Mesendoderm (in vitro differentiated cells): ENCODE results near the gene HEBP1.

Experiments
- DNase-seq: peaks from one replicate; pipeline ENCODE4 v3.0.0; 2013
- H2AK5ac ChIP-seq: 2 replicates; pipeline ENCODE4 v1.6.1; 2013; ENCODE audit warnings: low read length, inconsistent platforms
- H2BK120ac ChIP-seq: 2 replicates; pipeline ENCODE4 v1.6.1; 2013; ENCODE audit warnings: low read depth, mild to moderate bottlenecking, low read length, moderate library complexity, mixed read lengths
- H2BK15ac ChIP-seq: replicated peaks from 2 replicates; pipeline ENCODE4 v1.6.1; 2013; ENCODE audit warnings: low read depth, mild to moderate bottlenecking, moderate library complexity
- H2BK5ac ChIP-seq: 2 replicates; pipeline ENCODE4 v1.6.1; 2013; ENCODE audit warnings: low read length, inconsistent platforms
- H3K18ac ChIP-seq: 2 replicates; pipeline ENCODE4 v1.6.1; 2013; ENCODE audit warnings: mild to moderate bottlenecking, low read length, mixed read lengths
- H3K23ac ChIP-seq: one replicate; pipeline ENCODE4 v1.6.1; 2013; ENCODE audit warnings: low read length
- H3K27ac ChIP-seq: 2 replicates; pipeline ENCODE4 v1.5.1; 2013; ENCODE audit warnings: low read depth, mild to moderate bottlenecking, inconsistent platforms, low read length, moderate library complexity
- H3K27me3 ChIP-seq: 2 replicates; pipeline ENCODE4 v1.6.1; 2013; ENCODE audit warnings: low read length, control low read depth, mild to moderate bottlenecking, inconsistent platforms; ENCODE audit not compliant: insufficient read depth, poor library complexity
- H3K36me3 ChIP-seq: 2 replicates; pipeline ENCODE4 v1.6.1; 2013; ENCODE audit warnings: low read length, inconsistent platforms; ENCODE audit not compliant: control insufficient read depth, insufficient read depth
- H3K4ac ChIP-seq: one replicate; pipeline ENCODE4 v1.6.1; 2013; ENCODE audit warnings: low read depth, mild to moderate bottlenecking, low read length, moderate library complexity
- H3K4me1 ChIP-seq: 2 replicates; pipeline ENCODE4 v1.6.1; 2013; ENCODE audit warnings: low read depth, low read length, inconsistent platforms; ENCODE audit not compliant: control insufficient read depth
- H3K4me2 ChIP-seq: 2 replicates; pipeline ENCODE4 v1.6.1; 2013; ENCODE audit warnings: low read length
- H3K4me3 ChIP-seq: 2 replicates; pipeline ENCODE4 v1.5.1; 2013; ENCODE audit warnings: mild to moderate bottlenecking, low read length
- H3K56ac ChIP-seq: one replicate; pipeline ENCODE4 v1.6.1; 2013; ENCODE audit warnings: low read length
- H3K79me1 ChIP-seq: 2 replicates; pipeline ENCODE4 v1.6.1; 2013; ENCODE audit warnings: low read length, inconsistent platforms
- H3K79me2 ChIP-seq: 2 replicates; pipeline ENCODE4 v1.6.1; 2013; ENCODE audit warnings: mild to moderate bottlenecking, low read length; ENCODE audit not compliant: control insufficient read depth, insufficient read depth
- H3K9ac ChIP-seq: 2 replicates; pipeline ENCODE4 v1.6.1; 2013; ENCODE audit warnings: low read length, inconsistent platforms
- H4K5ac ChIP-seq: one replicate; pipeline ENCODE4 v1.6.1; 2013; ENCODE audit warnings: low read length
- H4K8ac ChIP-seq: one replicate; pipeline ENCODE4 v1.6.1; 2013; ENCODE audit warnings: low read depth, mild to moderate bottlenecking, control low read depth, low read length, moderate library complexity
- WGBS: extraction: QIAGEN DNeasy Blood & Tissue Kit; methylation state at CpG from one replicate; pipeline ENCODE4 v1.1.7; 2013; ENCODE audit warnings: low lambda C conversion rate, missing lambda C conversion rate; ENCODE audit not compliant: insufficient coverage; ENCODE audit errors: extremely low coverage; 5-methylcytosine and 5-hydroxymethylcytosine counted together

The HEBP1 gene

GRCh38 chr12:13005649-13006048 is 5.6 kb upstream of the HEBP1 start:
- Histone ChIP-seq H3K56ac (no peak overlapping the region), H3K27ac (no peak overlapping the region)

GRCh38 chr12:13004986-13005385 is 4.9 kb upstream of the HEBP1 start:
- Histone ChIP-seq H3K79me2 (no peaks in the 10 kb centered on the region), H2BK5ac (no peak overlapping the region), H3K4ac (no peak overlapping the region), H3K9ac (no peak overlapping the region), H3K36me3 (no peaks in the 10 kb centered on the region), H3K27ac (no peak overlapping the region), H3K79me1 (no peaks in the 10 kb centered on the region), H2BK15ac (no peak overlapping the region), H2AK5ac (no peak overlapping the region), H3K56ac (no peak overlapping the region), H3K23ac (no peak overlapping the region), H4K8ac (no peak overlapping the region), H2BK120ac (no peak overlapping the region), H3K18ac (no peak overlapping the region), H4K5ac (no peak overlapping the region), H3K4me1 (no peaks in the 10 kb centered on the region), H3K27me3 (no peaks in the 10 kb centered on the region), H3K4me3 (no peak overlapping the region), H3K4me2 (no peak overlapping the region)
- DNase-seq = no peak
- no CpG with 5 or more reads among the region's 3 CpGs for WGBS

More at GRCh38 chr12:13005649-13006048, 5.6 kb upstream of the HEBP1 start:
- Histone ChIP-seq H3K9ac (no peak overlapping the region), H3K36me3 (no peaks in the 10 kb centered on the region), H2AK5ac (no peak overlapping the region), H3K23ac (no peak overlapping the region), H2BK120ac (no peak overlapping the region), H3K79me1 (no peaks in the 10 kb centered on the region), H3K4me1 (no peaks in the 10 kb centered on the region), H3K18ac (no peak overlapping the region), H2BK15ac (no peak overlapping the region), H3K79me2 (no peaks in the 10 kb centered on the region), H4K5ac (no peak overlapping the region), H2BK5ac (no peak overlapping the region), H4K8ac (no peak overlapping the region), H3K27me3 (no peaks in the 10 kb centered on the region), H3K4ac (no peak overlapping the region), H3K4me2 (no peak overlapping the region), H3K4me3 (no peak overlapping the region)
- DNase-seq = no peak
- WGBS = no CpG with 5 or more reads among the region's 2 CpGs

DNA sequence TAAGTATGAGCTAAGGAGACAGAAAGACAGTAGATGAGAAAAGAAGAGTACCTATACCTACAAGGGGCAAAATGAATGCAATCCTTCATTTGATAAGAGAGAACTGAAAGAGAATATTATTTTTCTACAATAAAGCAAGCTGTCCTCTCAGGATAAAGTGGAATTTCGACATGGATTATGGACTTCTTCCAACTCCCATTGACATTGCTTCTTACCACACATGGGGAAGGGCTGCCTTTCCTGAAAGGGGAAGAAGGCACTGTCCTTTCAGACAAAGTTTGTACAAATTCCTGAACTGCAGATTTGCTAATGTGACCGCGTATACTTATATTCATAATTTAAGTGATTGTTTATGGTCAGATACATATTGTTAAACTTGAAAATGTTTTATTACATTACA is 4.3 kb upstream of the HEBP1 start:
- H3K4me2 ChIP-seq = no peak overlapping the region
- no peaks in the 10 kb centered on the region for H3K79me1 ChIP-seq
- no peak overlapping the region for H3K9ac ChIP-seq
- no peaks in the 10 kb centered on the region for H3K79me2 ChIP-seq
- H4K5ac ChIP-seq = no peak overlapping the region
- H2BK120ac ChIP-seq = no peak overlapping the region
- no peaks in the 10 kb centered on the region for H3K36me3 ChIP-seq
- H2AK5ac ChIP-seq = no peak overlapping the region
- no peak overlapping the region for H4K8ac ChIP-seq
- H2BK5ac ChIP-seq = no peak overlapping the region
- WGBS = no CpG with 5 or more reads among the region's 3 CpGs
- H3K56ac ChIP-seq = no peak overlapping the region
- no peaks in the 10 kb centered on the region for H3K4me1 ChIP-seq
- no peak overlapping the region for H3K23ac ChIP-seq
- no peak overlapping the region for H3K4ac ChIP-seq
- no peak overlapping the region for H3K27ac ChIP-seq
- no peak overlapping the region for H3K18ac ChIP-seq
- H3K4me3 ChIP-seq = no peak overlapping the region
- H2BK15ac ChIP-seq = no peak overlapping the region
- H3K27me3 ChIP-seq = no peaks in the 10 kb centered on the region
- no peak for DNase-seq

DNA sequence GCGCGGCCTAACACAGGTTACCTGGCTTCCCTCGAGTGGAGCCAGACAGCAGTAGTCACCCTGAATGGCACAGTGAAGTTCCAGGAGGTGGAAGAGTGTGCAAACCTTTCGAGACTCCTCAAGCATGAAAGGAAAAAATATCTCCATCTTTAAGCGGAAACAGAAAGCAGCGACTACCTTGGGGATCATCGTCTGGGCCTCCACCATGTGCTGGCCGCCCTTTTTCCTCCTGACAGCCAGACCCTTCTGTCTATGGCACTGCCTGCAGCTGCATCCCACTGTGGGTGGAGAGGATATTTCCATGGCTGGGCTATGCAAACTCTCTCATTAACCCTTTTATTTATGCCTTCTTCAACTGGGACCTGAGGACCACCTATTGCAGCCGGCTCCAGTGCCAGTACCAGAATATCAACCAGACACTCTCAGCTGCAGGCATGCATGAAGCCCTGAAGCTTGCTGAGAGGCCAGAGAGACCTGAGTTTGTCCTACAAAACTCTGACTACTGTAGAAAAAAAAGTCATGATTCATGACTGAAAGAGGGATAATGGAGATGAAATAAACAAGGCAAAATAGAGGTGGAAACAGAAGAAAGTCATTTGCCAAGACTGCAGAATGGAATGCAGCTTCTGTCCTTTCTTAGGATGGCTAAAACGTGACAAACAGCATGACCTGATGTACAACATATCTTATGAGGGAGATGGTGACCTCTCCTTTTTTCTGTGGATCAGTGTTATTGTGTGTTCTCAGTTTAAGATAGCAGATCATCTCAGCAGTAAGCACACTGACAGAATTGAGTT is 2.4 kb upstream of the HEBP1 start:
- Histone ChIP-seq H3K4ac (no peak overlapping the region), H4K8ac (no peak overlapping the region), H2BK15ac (no peak overlapping the region), H3K4me2 (no peak overlapping the region), H3K36me3 (no peaks in the 10 kb centered on the region), H3K23ac (no peak overlapping the region), H3K27me3 (no peaks in the 10 kb centered on the region), H3K9ac (no peak overlapping the region), H3K79me2 (no peaks in the 10 kb centered on the region), H3K56ac (no peak overlapping the region), H2BK5ac (no peak overlapping the region), H2AK5ac (no peak overlapping the region), H3K18ac (no peak overlapping the region), H3K27ac (no peak overlapping the region), H3K4me1 (no peaks in the 10 kb centered on the region), H3K4me3 (no peak overlapping the region), H3K79me1 (no peaks in the 10 kb centered on the region), H4K5ac (no peak overlapping the region), H2BK120ac (no peak overlapping the region)
- DNase-seq = no peak
- no CpG with 5 or more reads among the region's 10 CpGs for WGBS

- H3K4ac ChIP-seq = no peak overlapping the region
- peak overlapping the region; percentile 15 for H3K4me2 ChIP-seq
- H2BK15ac ChIP-seq = no peak overlapping the region
- H3K56ac ChIP-seq = peak overlapping the region; percentile 68
- peak overlapping the region; percentile 52 for H3K9ac ChIP-seq
- no peaks in the 10 kb centered on the region for H3K36me3 ChIP-seq
- no peak overlapping the region for H4K5ac ChIP-seq
- no peaks in the 10 kb centered on the region for H3K79me1 ChIP-seq
- H3K79me2 ChIP-seq = no peaks in the 10 kb centered on the region
- H2AK5ac ChIP-seq = no peak overlapping the region
- no peak overlapping the region for H2BK120ac ChIP-seq
- no peak overlapping the region for H3K23ac ChIP-seq
- no peak overlapping the region for H4K8ac ChIP-seq
- H3K18ac ChIP-seq = no peak overlapping the region
- H3K27me3 ChIP-seq = no peaks in the 10 kb centered on the region
- no CpG with 5 or more reads among the region's 16 CpGs for WGBS
- H3K4me1 ChIP-seq = no peaks in the 10 kb centered on the region
- no peak overlapping the region for H2BK5ac ChIP-seq
- H3K4me3 ChIP-seq = no peak overlapping the region
- no peak overlapping the region for H3K27ac ChIP-seq
- peak; percentile 27 for DNase-seq
Measured at GRCh38 chr12:13001775-13002040, 1.6 kb upstream of the HEBP1 start.
